IPS DF 6.9 (cell line): Measurements from ENCODE around the gene NRXN3.

Source experiments
- DNase-seq: peaks from one replicate; pipeline ENCODE4 v3.0.0-alpha.2; 2013; ENCODE audit warnings: low read depth, low spot score
- H3K27ac ChIP-seq: one replicate; pipeline ENCODE4 v1.5.1; 2013; ENCODE audit warnings: low read length, control low read depth
- H3K27me3 ChIP-seq: 2 replicates; pipeline ENCODE4 v1.6.1; 2013; ENCODE audit warnings: mild to moderate bottlenecking, low read length; ENCODE audit not compliant: control insufficient read depth, insufficient read depth
- H3K36me3 ChIP-seq: 2 replicates; pipeline ENCODE4 v1.6.1; 2013; ENCODE audit warnings: low read length; ENCODE audit not compliant: control insufficient read depth, insufficient read depth
- H3K4me1 ChIP-seq: 2 replicates; pipeline ENCODE4 v1.6.1; 2013; ENCODE audit warnings: low read length; ENCODE audit not compliant: control insufficient read depth, insufficient read depth
- H3K4me3 ChIP-seq: 2 replicates; pipeline ENCODE4 v1.5.1; 2013; ENCODE audit warnings: mild to moderate bottlenecking, low read length
- H3K9me3 ChIP-seq: 2 replicates; pipeline ENCODE4 v1.6.1; 2013; ENCODE audit warnings: low read length, inconsistent platforms; ENCODE audit not compliant: control insufficient read depth, insufficient read depth
- WGBS: extraction: QIAGEN DNeasy Blood & Tissue Kit; methylation state at CpG from one replicate; pipeline ENCODE4 v1.1.7; 2013; ENCODE audit warnings: mixed read lengths, missing lambda C conversion rate; ENCODE audit not compliant: insufficient read length, insufficient coverage; 5-methylcytosine and 5-hydroxymethylcytosine counted together

The NRXN3 gene

DNA sequence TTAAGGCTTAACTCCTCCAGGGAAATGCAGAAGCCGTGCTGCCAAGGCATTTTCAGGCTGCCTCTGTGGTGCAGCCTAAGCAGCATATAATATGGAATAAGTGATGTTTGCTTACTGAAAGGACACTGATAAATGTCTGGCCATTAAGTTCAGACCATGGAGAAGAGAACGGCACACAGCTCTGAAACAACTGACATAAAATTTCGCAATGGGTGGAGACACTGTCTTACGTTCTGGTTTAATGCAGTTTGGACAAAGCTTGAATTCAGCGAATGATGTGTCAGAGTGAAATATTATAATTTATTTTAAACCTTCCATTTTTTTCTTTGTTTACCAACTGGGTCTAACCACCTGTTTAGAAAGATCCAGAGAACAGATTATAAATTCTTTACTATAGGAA, 27.2 kb upstream of the NRXN3 start:
- Histone ChIP-seq H3K4me1 (no peaks in the 10 kb centered on the region), H3K4me3 (no peak overlapping the region), H3K36me3 (no peaks in the 10 kb centered on the region), H3K27ac (no peak overlapping the region), H3K27me3 (no peaks in the 10 kb centered on the region), H3K9me3 (no peaks in the 10 kb centered on the region)
- no CpG with 5 or more reads among the region's 5 CpGs for WGBS
- no peak for DNase-seq

DNA sequence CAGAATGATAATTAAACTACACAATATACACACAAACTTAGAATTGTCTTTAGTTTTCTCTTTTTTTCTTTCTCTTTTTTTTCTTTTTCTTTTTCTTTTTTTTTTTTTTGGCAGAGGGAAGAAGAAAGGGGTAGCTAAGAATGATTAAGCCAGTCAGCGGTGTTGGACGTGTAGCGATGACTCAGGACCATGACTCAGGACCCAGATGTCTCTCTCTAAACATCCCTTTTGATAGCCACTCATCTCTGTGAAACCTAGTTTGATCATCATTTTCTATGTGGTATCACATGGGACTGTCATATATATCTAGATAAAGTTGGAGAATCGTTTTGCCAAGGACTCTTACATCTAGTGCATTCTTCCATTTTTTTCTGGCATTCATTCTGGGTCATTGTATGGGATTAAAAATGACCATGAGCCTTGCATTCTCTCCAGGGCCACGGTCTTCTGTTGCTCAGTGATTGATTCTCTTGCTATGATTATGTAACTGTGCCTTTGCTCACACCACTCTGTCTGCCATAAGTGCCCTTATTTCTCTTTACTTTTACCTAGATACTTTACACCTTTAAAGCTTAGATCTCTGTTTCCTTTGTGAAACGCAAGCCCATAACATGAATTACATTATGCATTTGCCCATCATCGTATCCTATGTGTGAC, 26.6 kb upstream of the NRXN3 start:
- Histone ChIP-seq H3K4me3 (no peak overlapping the region), H3K4me1 (no peaks in the 10 kb centered on the region), H3K27me3 (no peaks in the 10 kb centered on the region), H3K36me3 (no peaks in the 10 kb centered on the region), H3K27ac (no peak overlapping the region), H3K9me3 (no peaks in the 10 kb centered on the region)
- no peak for DNase-seq
- no CpG with 5 or more reads among the region's 7 CpGs for WGBS

GRCh38 chr14:78152201-78153063, 17.7 kb upstream of the NRXN3 start:
- no peaks in the 10 kb centered on the region for H3K36me3 ChIP-seq
- DNase-seq, result no peak
- 0 out of 2 replicates have a peak, but pooled peaks cover 2% of the 10 kb centered on the region for H3K4me1 ChIP-seq
- no peak overlapping the region for H3K27ac ChIP-seq
- no CpG with 5 or more reads among the region's 14 CpGs for WGBS
- H3K9me3 ChIP-seq, result no peaks in the 10 kb centered on the region
- H3K4me3 ChIP-seq, result no peak overlapping the region
- H3K27me3 ChIP-seq, result no peaks in the 10 kb centered on the region

GRCh38 chr14:78153064-78153341, 17.2 kb upstream of the NRXN3 start:
- no peaks in the 10 kb centered on the region for H3K27me3 ChIP-seq
- DNase-seq, result no peak
- H3K27ac ChIP-seq, result no peak overlapping the region
- H3K4me3 ChIP-seq, result no peak overlapping the region
- H3K36me3 ChIP-seq, result no peaks in the 10 kb centered on the region
- H3K9me3 ChIP-seq, result no peaks in the 10 kb centered on the region
- 0 out of 2 replicates have a peak, but pooled peaks cover 2% of the 10 kb centered on the region for H3K4me1 ChIP-seq

DNA sequence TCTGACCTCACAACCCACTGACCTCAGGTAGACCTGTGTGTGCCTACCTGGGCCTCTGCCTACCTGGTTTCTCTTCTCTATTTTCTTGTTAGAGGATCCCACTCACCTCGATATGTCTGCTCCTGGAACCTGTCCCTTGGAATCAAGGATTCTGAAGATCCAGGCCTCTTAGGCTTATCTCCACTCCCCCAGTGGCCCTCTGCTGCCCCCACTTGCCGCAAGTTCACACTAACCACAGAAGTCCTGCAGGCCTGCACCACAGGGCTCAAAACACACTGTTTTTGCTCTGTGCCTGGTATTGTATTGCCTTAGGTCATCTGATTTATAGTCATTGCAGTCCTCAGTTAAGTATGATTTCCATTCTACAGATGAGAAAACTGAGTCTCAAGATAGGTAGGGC, 15.3 kb upstream of the NRXN3 start:
- no peaks in the 10 kb centered on the region for H3K36me3 ChIP-seq
- H3K4me3 ChIP-seq, result no peak overlapping the region
- no peaks in the 10 kb centered on the region for H3K9me3 ChIP-seq
- 0 out of 2 replicates have a peak, but pooled peaks cover 2% of the 10 kb centered on the region for H3K4me1 ChIP-seq
- H3K27ac ChIP-seq, result no peak overlapping the region
- WGBS, result no CpG with 5 or more reads among the region's 2 CpGs
- H3K27me3 ChIP-seq, result no peaks in the 10 kb centered on the region
- no peak for DNase-seq

- Histone ChIP-seq H3K4me1 (0 out of 2 replicates have a peak, but pooled peaks cover 2% of the 10 kb centered on the region), H3K27me3 (no peaks in the 10 kb centered on the region), H3K27ac (no peak overlapping the region), H3K4me3 (no peak overlapping the region), H3K36me3 (no peaks in the 10 kb centered on the region), H3K9me3 (no peaks in the 10 kb centered on the region)
- DNase-seq, result no peak
- WGBS, result no CpG with 5 or more reads among the region's 2 CpGs
Measured at GRCh38 chr14:78156196-78156595, 14.0 kb upstream of the NRXN3 start.

GRCh38 chr14:78157494-78158437, 12.4 kb upstream of the NRXN3 start:
- H3K4me1 ChIP-seq, result no peaks in the 10 kb centered on the region
- WGBS, result no CpG with 5 or more reads among the region's 15 CpGs
- DNase-seq, result no peak
- no peaks in the 10 kb centered on the region for H3K36me3 ChIP-seq
- no peak overlapping the region for H3K27ac ChIP-seq
- H3K9me3 ChIP-seq, result no peaks in the 10 kb centered on the region
- H3K27me3 ChIP-seq, result no peaks in the 10 kb centered on the region
- H3K4me3 ChIP-seq, result no peak overlapping the region

DNA sequence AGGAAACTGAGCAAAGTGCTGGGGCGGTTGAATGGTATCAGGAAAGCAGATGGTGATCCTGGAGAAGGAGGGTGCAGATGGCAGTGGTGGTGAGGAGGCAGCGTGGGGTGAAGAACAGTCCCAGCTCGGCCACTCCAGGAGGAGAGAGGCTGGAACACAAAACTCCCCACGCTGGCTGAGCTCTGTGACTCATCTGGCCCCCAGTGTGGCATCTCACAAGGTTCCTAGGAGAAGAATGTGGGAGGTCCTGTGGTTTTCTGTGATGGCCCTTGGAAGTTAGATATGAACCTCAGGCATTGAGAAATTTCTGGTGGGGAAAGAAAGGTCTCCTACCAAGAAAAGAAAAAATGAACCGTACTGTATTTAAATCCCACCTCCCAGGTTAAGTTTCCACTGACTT, 8.0 kb upstream of the NRXN3 start:
- H3K36me3 ChIP-seq, result no peaks in the 10 kb centered on the region
- no peaks in the 10 kb centered on the region; the same call in 1 of the 2 replicates for H3K27me3 ChIP-seq
- peaks cover 4% of the 10 kb centered on the region; the same call in 1 of the 2 replicates for H3K4me1 ChIP-seq
- H3K27ac ChIP-seq, result no peak overlapping the region
- DNase-seq, result no peak
- H3K4me3 ChIP-seq, result no peak overlapping the region
- WGBS, result no CpG with 5 or more reads among the region's 5 CpGs
- no peaks in the 10 kb centered on the region for H3K9me3 ChIP-seq

GRCh38 chr14:78164226-78164853, 5.8 kb upstream of the NRXN3 start:
- Histone ChIP-seq H3K9me3 (no peaks in the 10 kb centered on the region), H3K27me3 (no peaks in the 10 kb centered on the region; the same call in 1 of the 2 replicates)
- no CpG with 5 or more reads among the region's 8 CpGs for WGBS

GRCh38 chr14:78172428-78172827, 2.3 kb downstream of the NRXN3 start:
- H3K27ac ChIP-seq, result no peak overlapping the region
- no peaks in the 10 kb centered on the region for H3K4me1 ChIP-seq
- no peaks in the 10 kb centered on the region for H3K27me3 ChIP-seq
- no peaks in the 10 kb centered on the region for H3K36me3 ChIP-seq
- no peaks in the 10 kb centered on the region for H3K9me3 ChIP-seq
- DNase-seq, result no peak
- no CpG with 5 or more reads among the region's 7 CpGs for WGBS
- H3K4me3 ChIP-seq, result no peak overlapping the region

More at GRCh38 chr14:78164226-78164853, 5.8 kb upstream of the NRXN3 start:
- Histone ChIP-seq H3K4me3 (no peak overlapping the region), H3K27ac (no peak overlapping the region), H3K36me3 (no peaks in the 10 kb centered on the region), H3K4me1 (peaks cover 4% of the 10 kb centered on the region; the same call in 1 of the 2 replicates)
- peak; percentile 50 for DNase-seq
